IPS DF 6.9 (cell line): Measurements from ENCODE around the gene PLS3.

Experiments
- DNase-seq: peaks from one replicate; pipeline ENCODE4 v3.0.0-alpha.2; 2013; ENCODE audit warnings: low read depth, low spot score
- H3K27ac ChIP-seq: one replicate; pipeline ENCODE4 v1.5.1; 2013; ENCODE audit warnings: low read length, control low read depth
- H3K27me3 ChIP-seq: 2 replicates; pipeline ENCODE4 v1.6.1; 2013; ENCODE audit warnings: mild to moderate bottlenecking, low read length; ENCODE audit not compliant: control insufficient read depth, insufficient read depth
- H3K36me3 ChIP-seq: 2 replicates; pipeline ENCODE4 v1.6.1; 2013; ENCODE audit warnings: low read length; ENCODE audit not compliant: control insufficient read depth, insufficient read depth
- H3K4me1 ChIP-seq: 2 replicates; pipeline ENCODE4 v1.6.1; 2013; ENCODE audit warnings: low read length; ENCODE audit not compliant: control insufficient read depth, insufficient read depth
- H3K4me3 ChIP-seq: 2 replicates; pipeline ENCODE4 v1.5.1; 2013; ENCODE audit warnings: mild to moderate bottlenecking, low read length
- H3K9me3 ChIP-seq: 2 replicates; pipeline ENCODE4 v1.6.1; 2013; ENCODE audit warnings: low read length, inconsistent platforms; ENCODE audit not compliant: control insufficient read depth, insufficient read depth
- WGBS: extraction: QIAGEN DNeasy Blood & Tissue Kit; methylation state at CpG from one replicate; pipeline ENCODE4 v1.1.7; 2013; ENCODE audit warnings: mixed read lengths, missing lambda C conversion rate; ENCODE audit not compliant: insufficient read length, insufficient coverage; 5-methylcytosine and 5-hydroxymethylcytosine counted together

Gene PLS3

GRCh38 chrX:115560978-115561604 lies at the start of gene PLS3:
TSS of gene PLS3 (plus strand) at chrX:115561174. CDS start at chrX:115610251, 49,077 bp downstream.
- no CpG with 5 or more reads among the region's 40 CpGs for WGBS

DNA sequence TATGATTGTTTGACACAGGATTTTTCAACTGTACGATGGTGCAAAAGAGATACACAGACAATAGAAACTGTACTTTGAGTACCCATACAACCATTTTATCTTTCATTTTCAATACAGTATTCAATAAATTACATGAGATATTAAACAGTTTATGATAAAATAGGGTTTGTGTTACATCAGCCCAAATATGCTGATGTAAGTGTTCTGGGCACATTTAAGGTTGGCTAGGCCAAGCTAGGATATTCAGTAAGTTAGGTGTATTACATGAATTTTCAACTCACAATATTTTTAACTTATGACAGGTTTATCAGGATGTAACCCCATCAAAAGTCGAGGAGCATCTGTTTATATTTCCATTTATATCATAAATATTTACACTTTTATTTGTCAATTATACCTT lies 42.9 kb upstream of the PLS3 start:
- no CpG with 5 or more reads among the region's 2 CpGs for WGBS
- H3K36me3 ChIP-seq: no peaks in the 10 kb centered on the region
- DNase-seq: no peak

More at GRCh38 chrX:115560978-115561604, at the start of gene PLS3:
- Histone ChIP-seq H3K9me3 (no peaks in the 10 kb centered on the region), H3K4me3 (peak within 1 kb of the TSS; percentile 94), H3K36me3 (no peaks in the 10 kb centered on the region), H3K4me1 (no peaks in the 10 kb centered on the region), H3K27ac (no peak within 1 kb of the TSS), H3K27me3 (no peaks in the 10 kb centered on the region)
- peak; percentile 43 for DNase-seq

GRCh38 chrX:115521741-115522140 lies 39.2 kb upstream of the PLS3 start:
- no peak overlapping the region for H3K27ac ChIP-seq
- H3K4me1 ChIP-seq: no peaks in the 10 kb centered on the region
- no peak for DNase-seq
- H3K27me3 ChIP-seq: no peaks in the 10 kb centered on the region
- H3K36me3 ChIP-seq: no peaks in the 10 kb centered on the region
- no CpG with 5 or more reads among the region's 1 CpG for WGBS
- no peaks in the 10 kb centered on the region for H3K9me3 ChIP-seq
- no peak overlapping the region for H3K4me3 ChIP-seq

More for the DNA sequence above, 42.9 kb upstream of the PLS3 start:
- Histone ChIP-seq H3K27ac (no peak overlapping the region), H3K4me3 (no peak overlapping the region), H3K9me3 (no peaks in the 10 kb centered on the region), H3K4me1 (no peaks in the 10 kb centered on the region), H3K27me3 (no peaks in the 10 kb centered on the region)

- Histone ChIP-seq H3K4me3 (no peak overlapping the region), H3K4me1 (no peaks in the 10 kb centered on the region), H3K27me3 (no peaks in the 10 kb centered on the region), H3K9me3 (no peaks in the 10 kb centered on the region), H3K27ac (no peak overlapping the region), H3K36me3 (no peaks in the 10 kb centered on the region)
- DNase-seq: no peak
These were observed 38.0 kb upstream of the PLS3 start for GRCh38 chrX:115522952-115523351.

- Histone ChIP-seq H3K4me1 (no peaks in the 10 kb centered on the region), H3K27ac (no peak overlapping the region), H3K27me3 (no peaks in the 10 kb centered on the region), H3K36me3 (no peaks in the 10 kb centered on the region), H3K4me3 (no peak overlapping the region), H3K9me3 (no peaks in the 10 kb centered on the region)
- DNase-seq: no peak
- no CpG with 5 or more reads among the region's 7 CpGs for WGBS
These were observed 35.5 kb upstream of the PLS3 start for GRCh38 chrX:115525486-115525885.

GRCh38 chrX:115531818-115532403 lies 29.1 kb upstream of the PLS3 start:
- Histone ChIP-seq H3K27ac (no peak overlapping the region), H3K9me3 (no peaks in the 10 kb centered on the region), H3K27me3 (no peaks in the 10 kb centered on the region), H3K4me1 (no peaks in the 10 kb centered on the region), H3K36me3 (no peaks in the 10 kb centered on the region), H3K4me3 (no peak overlapping the region)
- DNase-seq: no peak
- WGBS: no CpG with 5 or more reads among the region's 4 CpGs

DNA sequence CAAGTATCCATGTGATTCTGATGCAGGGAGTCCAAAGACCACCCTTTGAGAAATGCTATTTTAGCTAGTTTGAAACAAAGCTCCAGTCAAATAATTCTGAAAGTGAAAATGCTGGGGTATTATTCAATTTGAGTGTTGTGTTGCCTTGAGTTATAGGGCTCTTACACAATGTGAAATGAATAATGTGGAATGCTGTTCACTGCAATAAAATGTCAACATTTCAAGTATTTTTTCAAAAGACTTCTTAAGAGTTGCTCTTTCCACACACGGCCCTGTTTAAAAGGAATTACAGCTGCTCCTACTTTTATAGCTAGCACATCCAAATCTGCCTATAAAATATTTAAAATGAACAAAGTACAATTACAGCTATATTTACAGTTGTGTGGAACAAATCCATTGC lies 27.5 kb upstream of the PLS3 start:
- no CpG with 5 or more reads among the region's 1 CpG for WGBS
- Histone ChIP-seq H3K27ac (no peak overlapping the region), H3K27me3 (no peaks in the 10 kb centered on the region), H3K4me1 (no peaks in the 10 kb centered on the region), H3K36me3 (no peaks in the 10 kb centered on the region), H3K4me3 (no peak overlapping the region), H3K9me3 (no peaks in the 10 kb centered on the region)
- DNase-seq: no peak

GRCh38 chrX:115534383-115534782 lies 26.6 kb upstream of the PLS3 start:
- no peaks in the 10 kb centered on the region for H3K27me3 ChIP-seq
- no peaks in the 10 kb centered on the region for H3K4me1 ChIP-seq
- H3K27ac ChIP-seq: no peak overlapping the region
- H3K36me3 ChIP-seq: no peaks in the 10 kb centered on the region
- no peak for DNase-seq
- H3K4me3 ChIP-seq: no peak overlapping the region
- no CpG with 5 or more reads among the region's 1 CpG for WGBS
- no peaks in the 10 kb centered on the region for H3K9me3 ChIP-seq

- Histone ChIP-seq H3K27me3 (no peaks in the 10 kb centered on the region), H3K27ac (no peak overlapping the region), H3K9me3 (no peaks in the 10 kb centered on the region), H3K4me1 (no peaks in the 10 kb centered on the region), H3K36me3 (no peaks in the 10 kb centered on the region), H3K4me3 (no peak overlapping the region)
- DNase-seq: no peak
These were observed 25.6 kb upstream of the PLS3 start for GRCh38 chrX:115535421-115535820.

DNA sequence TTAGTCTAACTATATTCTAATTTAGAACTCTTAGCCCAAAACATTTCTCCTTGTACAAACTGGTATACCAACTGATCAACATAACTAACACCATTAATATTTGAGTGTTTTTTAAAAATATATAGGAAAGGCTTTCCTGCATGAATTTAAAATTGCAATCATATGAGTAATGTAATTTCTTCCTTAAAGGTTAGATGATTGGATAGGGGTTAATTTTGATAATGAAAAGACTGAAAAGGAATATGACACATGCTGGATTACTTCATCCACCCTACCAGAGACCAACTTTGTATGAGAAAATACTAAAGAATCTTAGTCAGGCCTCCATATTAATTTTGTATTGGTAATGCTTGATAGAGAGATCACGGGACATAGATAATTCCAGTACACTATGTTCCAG lies 25.1 kb upstream of the PLS3 start:
- Histone ChIP-seq H3K4me1 (no peaks in the 10 kb centered on the region), H3K27ac (no peak overlapping the region), H3K4me3 (no peak overlapping the region), H3K36me3 (no peaks in the 10 kb centered on the region), H3K9me3 (no peaks in the 10 kb centered on the region), H3K27me3 (no peaks in the 10 kb centered on the region)
- no peak for DNase-seq
- no CpG with 5 or more reads among the region's 1 CpG for WGBS

DNA sequence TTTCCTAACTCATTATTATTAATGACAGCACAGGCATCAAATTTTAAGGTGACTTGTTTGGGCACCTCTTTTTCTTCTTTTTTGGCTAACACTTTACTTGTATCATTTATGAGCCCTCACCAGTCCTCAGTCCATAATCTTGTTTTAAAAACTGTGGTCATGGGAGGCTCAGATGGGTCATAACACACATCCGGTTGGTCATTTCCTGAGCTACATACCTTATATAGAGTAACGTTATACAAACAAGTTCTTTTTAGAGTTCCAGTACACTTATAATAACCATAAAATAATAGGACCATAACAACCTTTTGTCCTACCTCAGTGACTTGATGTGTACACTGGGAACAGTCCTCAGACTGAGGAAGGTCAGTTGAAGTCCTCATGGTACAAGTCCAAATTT lies 21.1 kb upstream of the PLS3 start:
- H3K4me3 ChIP-seq: no peak overlapping the region
- no peak for DNase-seq
- no peaks in the 10 kb centered on the region for H3K27me3 ChIP-seq
- no peaks in the 10 kb centered on the region for H3K36me3 ChIP-seq
- no peaks in the 10 kb centered on the region for H3K4me1 ChIP-seq
- no peak overlapping the region for H3K27ac ChIP-seq
- no CpG with 5 or more reads among the region's 2 CpGs for WGBS
- H3K9me3 ChIP-seq: no peaks in the 10 kb centered on the region
